HCT116 (cell line): Measurements from ENCODE around the gene NT5DC3. TPM values are rescaled to one million over a fixed set of nuclear protein-coding genes. Genes with fewer than 3 reads are reported as not detected.

Experiments
- ATAC-seq: fragments of 200-7000 bp; cut with Tn5 transposase; 2 replicates; pipeline ENCODE4 v1.9.1; 2020; ENCODE audit warnings: mild to moderate bottlenecking, moderate library complexity
- BruUV-seq: library from RNA; stranded (reverse); fragments of 400-500 nt; replicated peaks from 2 replicates; lab custom pipeline; 2021; lab: Mats Ljungman, UMichigan
- CTCF ChIA-PET: fragments of 300-600 bp; sonication (Branson Sonifier 250); formaldehyde crosslinking; loops from one replicate; lab custom pipeline; 2021; ENCODE audit warnings: antibody characterized with exemption; lab: Charles Lee
- POLR2A ChIA-PET: fragments of 300-600, 350-600 bp; sonication (Branson Sonifier 250); formaldehyde crosslinking; loops from one replicate; lab custom pipeline; 2021; ENCODE audit warnings: antibody characterized with exemption; lab: Charles Lee
- RAD21 ChIA-PET, 2 experiments: fragments of 300-600 bp; sonication (Branson Sonifier 250); formaldehyde crosslinking; loops; one replicate each; lab custom pipeline; 2023; ENCODE audit warnings: low total read pairs in 2 of 2; ENCODE audit not compliant: uncharacterized antibody in 2 of 2, unreplicated experiment in 2 of 2, low non-redundant PET in 1 of 2; lab: Charles Lee
- DNase-seq: peaks from one replicate; pipeline ENCODE4 v3.0.0-alpha.2; 2010; ENCODE audit warnings: low read depth, low spot score
- H2AFZ ChIP-seq: fragments of 200-600 bp; shearing (Covaris generic), sonication (generic); 2 replicates; pipeline ENCODE4 v1.6.1; 2017; ENCODE audit warnings: low read depth, mixed run types, mixed read lengths, antibody characterized with exemption, low read length; ENCODE audit not compliant: poor library complexity, severe bottlenecking
- H3K27ac ChIP-seq: 2 replicates; pipeline ENCODE4 v1.5.1; 2012; ENCODE audit warnings: low read depth, low read length
- H3K27me3 ChIP-seq: fragments of 200-600 bp; sonication (generic); 2 replicates; pipeline ENCODE4 v1.6.1; 2016; ENCODE audit warnings: mixed run types, low read length, mixed read lengths; ENCODE audit not compliant: insufficient read depth
- H3K36me3 ChIP-seq, 2 experiments: fragments of 200-500 bp in 1 of 2; fragments of 200-600 bp in 1 of 2; sonication (Bioruptor generic) in 1 of 2; sonication (generic) in 1 of 2; 2 replicates each; pipeline versions ENCODE4 v1.5.1 to v1.6.1; 2014 to 2016; ENCODE audit warnings: low read length in 2 of 2, inconsistent platforms in 1 of 2, mixed read lengths in 1 of 2, mixed run types in 1 of 2; ENCODE audit not compliant: insufficient read depth in 2 of 2, control insufficient read depth in 1 of 2
- H3K4me1 ChIP-seq, 2 experiments: fragments of 200-600 bp in 1 of 2; sonication (generic) in 1 of 2; 2 replicates each; pipeline versions ENCODE4 v1.5.1 to v1.6.1; 2012 to 2017; ENCODE audit warnings: low read length in 2 of 2, inconsistent platforms in 1 of 2, mild to moderate bottlenecking in 1 of 2, mixed read lengths in 1 of 2, mixed run types in 1 of 2, moderate library complexity in 1 of 2; ENCODE audit not compliant: insufficient read depth in 2 of 2, control insufficient read depth in 1 of 2
- H3K4me2 ChIP-seq: fragments of 200-600 bp; sonication (generic); 2 replicates; pipeline ENCODE4 v1.6.1; 2017; ENCODE audit warnings: mixed run types, low read length, mixed read lengths
- H3K4me3 ChIP-seq, 2 experiments: fragments of 200-600 bp in 1 of 2; sonication (generic) in 1 of 2; replicated peaks in 1 of 2; 2 replicates each; pipeline ENCODE4 v1.5.1; 2011 to 2016; ENCODE audit warnings: low read length in 2 of 2, control low read depth in 1 of 2, low read depth in 1 of 2, mild to moderate bottlenecking in 1 of 2, mixed read lengths in 1 of 2, mixed run types in 1 of 2
- H3K79me2 ChIP-seq: fragments of 200-600 bp; sonication (generic); 2 replicates; pipeline ENCODE4 v1.6.1; 2017; ENCODE audit warnings: mild to moderate bottlenecking, mixed run types, low read length, moderate library complexity, mixed read lengths; ENCODE audit not compliant: insufficient read depth
- H3K9ac ChIP-seq: fragments of 200-600 bp; sonication (generic); 2 replicates; pipeline ENCODE4 v1.6.1; 2016; ENCODE audit warnings: low read length, mixed read lengths
- H3K9me2 ChIP-seq: fragments of 200-600 bp; sonication (generic), shearing (Covaris generic); 2 replicates; pipeline ENCODE4 v1.6.1; 2017; ENCODE audit warnings: mixed run types, mild to moderate bottlenecking, moderate library complexity; ENCODE audit not compliant: insufficient read depth
- H3K9me3 ChIP-seq, 2 experiments: fragments of 200-500 bp in 1 of 2; fragments of 200-600 bp in 1 of 2; sonication (Bioruptor generic) in 1 of 2; sonication (generic) in 1 of 2; 2 replicates each; pipeline ENCODE4 v1.6.1; 2014 to 2017; ENCODE audit warnings: low read length in 2 of 2, mixed read lengths in 2 of 2, inconsistent platforms in 1 of 2, low read depth in 1 of 2, mild to moderate bottlenecking in 1 of 2, mixed run types in 1 of 2, moderate library complexity in 1 of 2; ENCODE audit not compliant: control insufficient read depth in 1 of 2, insufficient read depth in 1 of 2
- H4K20me1 ChIP-seq: fragments of 200-600 bp; sonication (generic), shearing (Covaris generic); 2 replicates; pipeline ENCODE4 v1.6.1; 2017; ENCODE audit warnings: mixed run types, mild to moderate bottlenecking, moderate library complexity; ENCODE audit not compliant: insufficient read depth
- CBX3 ChIP-seq: IDR thresholded peaks from 2 replicates; pipeline ENCODE4 v1.6.1; 2012; ENCODE audit warnings: low read depth
- CEBPB ChIP-seq: IDR thresholded peaks from 2 replicates; pipeline ENCODE4 v1.6.1; 2012; ENCODE audit warnings: low read depth
- EGR1 ChIP-seq: IDR thresholded peaks from 2 replicates; pipeline ENCODE4 v1.6.1; 2012; ENCODE audit warnings: low read depth
- ELF1 ChIP-seq: IDR thresholded peaks from 2 replicates; pipeline ENCODE4 v1.6.1; 2012; ENCODE audit warnings: low read depth, borderline replicate concordance
- EZH2 ChIP-seq: fragments of 200-600 bp; sonication (generic); IDR thresholded peaks from 2 replicates; pipeline ENCODE4 v1.6.1; 2017; ENCODE audit warnings: antibody characterized with exemption, mixed run types
- EZH2phosphoT487 ChIP-seq: fragments of 200-600 bp; IDR thresholded peaks from 2 replicates; pipeline ENCODE4 v1.6.1; 2018; ENCODE audit warnings: antibody characterized with exemption, borderline replicate concordance
- FOSL1 ChIP-seq: IDR thresholded peaks from 2 replicates; pipeline ENCODE4 v1.6.1; 2012; ENCODE audit warnings: low read depth
- MAX ChIP-seq: IDR thresholded peaks from 2 replicates; pipeline ENCODE4 v1.6.1; 2012
- POLR2A ChIP-seq: IDR thresholded peaks from 2 replicates; pipeline ENCODE4 v1.7.0; 2011; ENCODE audit warnings: borderline replicate concordance; ENCODE audit not compliant: insufficient read depth, insufficient read length; ENCODE audit errors: extremely low read depth
- RAD21 ChIP-seq: IDR thresholded peaks from 2 replicates; pipeline ENCODE4 v1.6.1; 2012; ENCODE audit warnings: low read depth, mild to moderate bottlenecking
- SP1 ChIP-seq: IDR thresholded peaks from 2 replicates; pipeline ENCODE4 v1.6.1; 2012; ENCODE audit warnings: low read depth
- SRF ChIP-seq: IDR thresholded peaks from 2 replicates; pipeline ENCODE4 v1.6.1; 2012; ENCODE audit warnings: low read depth
- TCF7L2 ChIP-seq: IDR thresholded peaks from 2 replicates; pipeline ENCODE4 v1.7.0; 2011; ENCODE audit warnings: borderline replicate concordance, inconsistent platforms; ENCODE audit not compliant: insufficient read depth, insufficient read length; ENCODE audit errors: extremely low read depth
- ZNF274 ChIP-seq: fragments of 200-500 bp; sonication (Bioruptor generic); IDR thresholded peaks from 2 replicates; pipeline ENCODE4 v1.6.1; 2014; ENCODE audit warnings: mild to moderate bottlenecking, low read depth, low read length, inconsistent platforms
- intact Hi-C: fragments of 100-400 bp; cut with micrococcal nuclease; formaldehyde crosslinking; loops from 2 replicates; pipeline ENCODE4 v1.10.0; 2022
- total RNA-seq: library from RNA; stranded (reverse); gene quantifications from one replicate; pipeline ENCODE4 v1.2.1, GENCODE V29; 2021; ENCODE audit not compliant: unreplicated experiment
- TF ChIP-seq, protein P1 (sequence below): IDR thresholded peaks from 2 replicates; pipeline ENCODE4 v1.6.1; 2012

The NT5DC3 gene
- total RNA-seq, 1 experiment from 2014 or later, result 18.7 TPM

- Histone ChIP-seq H3K4me3 (peak overlapping the region; percentile 18 to 33; a peak in 3 of 4 replicates), H3K9me3 (no peaks in the 10 kb centered on the region), H3K4me1 (peaks cover 60 to 68% of the 10 kb centered on the region in 2 experiments), H3K27ac (peak overlapping the region; percentile 90), H3K27me3 (no peaks in the 10 kb centered on the region), H3K79me2 (peaks cover 10% of the 10 kb centered on the region; the same call in 1 of the 2 replicates), H3K9ac (peak overlapping the region; percentile 7; the same call in 1 of the 2 replicates), H3K9me2 (no peaks in the 10 kb centered on the region), H2AFZ (no peak overlapping the region), H3K36me3 (peaks cover 0 to 2% of the 10 kb centered on the region in 2 experiments; a peak in 1 of 4 replicates), H3K4me2 (peak overlapping the region; percentile 62), H4K20me1 (peaks cover 3% of the 10 kb centered on the region; the same call in 1 of the 2 replicates)
- POLR2A ChIA-PET, result no interaction called here
- ATAC-seq, result peak; percentile 7
- no TSS peak for BruUV-seq
- CTCF ChIA-PET, result interaction anchor here (1.5 kb wide), 1 partner anchor 35 kb away, joined by 3 read pairs; the partner anchor contains the start of gene NT5DC3
- intact Hi-C loops, result no loop called here
- RAD21 ChIA-PET, result no interaction called here
- no peak for DNase-seq
- TF ChIP-seq ELF1 (no peak), SP1 (peak; percentile 15; the same call in 1 of the 2 replicates)
Observed at GRCh38 chr12:103805655-103806360, 35.2 kb downstream of the NT5DC3 start.

DNA sequence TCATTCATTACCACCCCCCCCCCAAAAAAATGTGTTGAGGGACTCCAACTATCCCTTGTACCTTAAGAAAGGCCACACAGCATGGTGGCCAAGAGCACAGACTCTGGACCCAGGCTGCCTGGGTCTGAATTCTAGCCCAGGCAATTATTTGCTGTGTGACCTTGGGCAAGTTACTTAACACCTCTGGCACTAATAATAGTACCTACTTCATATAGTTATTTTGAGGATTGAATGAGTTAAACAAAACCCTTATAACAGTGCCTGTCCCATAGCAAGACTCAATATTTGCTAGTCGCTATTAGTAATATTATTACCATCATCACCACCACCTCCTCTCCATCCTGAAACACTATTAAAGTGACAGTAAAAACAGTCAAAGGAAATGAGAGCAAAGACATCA lies 37.2 kb downstream of the NT5DC3 start:
- Histone ChIP-seq H4K20me1 (peaks cover 3% of the 10 kb centered on the region; the same call in 1 of the 2 replicates), H2AFZ (no peak overlapping the region), H3K27me3 (no peaks in the 10 kb centered on the region), H3K36me3 (no peaks in the 10 kb centered on the region; a peak in 1 of 4 replicates), H3K27ac (no peak overlapping the region), H3K4me1 (peaks cover 76 to 77% of the 10 kb centered on the region in 2 experiments), H3K4me2 (no peak overlapping the region), H3K9me3 (no peaks in the 10 kb centered on the region), H3K9me2 (no peaks in the 10 kb centered on the region), H3K4me3 (no peak overlapping the region), H3K9ac (no peak overlapping the region), H3K79me2 (peaks cover 3% of the 10 kb centered on the region; the same call in 1 of the 2 replicates)
- TF ChIP-seq ZNF274, result no peak
- no peak for TF ChIP-seq EZH2phosphoT487
- no peak for TF ChIP-seq FOSL1
- no peak for TF ChIP-seq SP1
- TF ChIP-seq, protein P1, sequence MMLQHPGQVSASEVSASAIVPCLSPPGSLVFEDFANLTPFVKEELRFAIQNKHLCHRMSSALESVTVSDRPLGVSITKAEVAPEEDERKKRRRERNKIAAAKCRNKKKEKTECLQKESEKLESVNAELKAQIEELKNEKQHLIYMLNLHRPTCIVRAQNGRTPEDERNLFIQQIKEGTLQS, result no peak
- TF ChIP-seq EZH2, result no peak
- no peak for TF ChIP-seq CEBPB
- TF ChIP-seq POLR2A, result no peak
- TF ChIP-seq MAX, result no peak
- no peak for TF ChIP-seq EGR1
- no peak for TF ChIP-seq CBX3
- no peak for TF ChIP-seq SRF
- TF ChIP-seq TCF7L2, result no peak
- no peak for TF ChIP-seq RAD21
- no TSS peak for BruUV-seq
- ATAC-seq, result no peak
- intact Hi-C loops, result no loop called here
- POLR2A ChIA-PET, result no interaction called here
- CTCF ChIA-PET, result no interaction called here
- RAD21 ChIA-PET, result no interaction called here
- DNase-seq, result no peak
